Measurements from ENCODE around the gene GAS2.

GRCh38 chr11:22688914-22689313 lies 22.5 kb downstream of the GAS2 start:
- TF ChIP-seq CTCF (IDR thresholded peaks at IDR 0.05; ENCODE audit: low read length) (no peak), EZH2 (optimal IDR thresholded peaks at IDR 0.05; ENCODE audit: low read depth, low read length) (no peak), EZH2phosphoT487 (IDR thresholded peaks at IDR 0.05; ENCODE audit: low read length) (no peak)
